Hematopoietic multipotent progenitor cell treated with erythropoietin and hydrocortisone succinate and interleukin-3 and kit ligand, for 4 days (in vitro differentiated cells): ENCODE measurements around the gene CDH4.
"Not testable (repeated sequence)": the region's sequence is repeated elsewhere in the genome, so short reads cannot be mapped to it uniquely, and the experiment has no call there.

Experiments used
- DNase-seq: peaks from one replicate; pipeline ENCODE4 v3.0.0-alpha.2; 2015

The CDH4 gene

DNA sequence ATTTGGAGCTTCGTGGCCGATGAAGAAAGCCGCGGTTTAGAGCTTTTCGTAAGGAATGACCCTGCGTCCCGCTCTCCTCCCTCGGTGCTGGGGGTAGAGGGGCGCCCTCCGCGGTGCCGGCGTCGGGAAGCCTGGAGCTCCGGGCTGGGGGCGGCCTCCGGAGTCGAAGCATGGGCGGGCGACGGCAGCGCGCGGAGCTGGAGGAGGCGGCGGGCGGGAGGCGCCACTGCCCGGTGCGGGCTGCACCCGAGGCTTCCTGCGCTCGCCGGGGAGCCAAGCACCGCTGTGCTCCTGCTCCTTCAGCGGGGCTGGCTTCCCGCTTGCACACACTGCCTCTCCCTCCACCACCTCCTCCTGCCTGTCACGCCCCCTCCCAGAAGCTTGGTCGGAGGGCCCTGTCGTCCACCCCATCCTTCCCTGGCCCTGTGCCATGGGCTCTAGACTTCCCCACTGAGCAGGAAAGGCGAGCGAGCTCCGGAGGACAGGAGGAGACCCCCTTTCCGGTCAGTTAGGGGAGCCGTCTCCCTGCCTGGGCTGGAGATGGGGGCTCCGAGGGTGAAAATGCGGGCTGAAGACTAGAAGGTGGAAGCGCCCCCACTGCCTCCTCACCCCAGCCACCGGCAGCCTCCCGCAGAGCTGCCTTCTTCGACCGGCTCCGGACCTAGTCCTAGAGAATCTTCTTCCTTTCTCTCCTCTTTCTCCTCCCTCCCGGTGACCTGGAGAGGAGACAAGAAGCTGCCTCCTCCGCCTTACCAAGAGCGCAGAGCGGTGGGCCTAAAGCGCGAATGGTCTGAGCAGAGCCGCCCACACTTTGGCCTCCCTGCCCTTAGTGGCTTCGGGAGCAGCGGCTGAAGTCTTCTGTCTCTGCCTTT, 1.8 kb downstream of the CDH4 start:
- peak; percentile 20 for DNase-seq

DNA sequence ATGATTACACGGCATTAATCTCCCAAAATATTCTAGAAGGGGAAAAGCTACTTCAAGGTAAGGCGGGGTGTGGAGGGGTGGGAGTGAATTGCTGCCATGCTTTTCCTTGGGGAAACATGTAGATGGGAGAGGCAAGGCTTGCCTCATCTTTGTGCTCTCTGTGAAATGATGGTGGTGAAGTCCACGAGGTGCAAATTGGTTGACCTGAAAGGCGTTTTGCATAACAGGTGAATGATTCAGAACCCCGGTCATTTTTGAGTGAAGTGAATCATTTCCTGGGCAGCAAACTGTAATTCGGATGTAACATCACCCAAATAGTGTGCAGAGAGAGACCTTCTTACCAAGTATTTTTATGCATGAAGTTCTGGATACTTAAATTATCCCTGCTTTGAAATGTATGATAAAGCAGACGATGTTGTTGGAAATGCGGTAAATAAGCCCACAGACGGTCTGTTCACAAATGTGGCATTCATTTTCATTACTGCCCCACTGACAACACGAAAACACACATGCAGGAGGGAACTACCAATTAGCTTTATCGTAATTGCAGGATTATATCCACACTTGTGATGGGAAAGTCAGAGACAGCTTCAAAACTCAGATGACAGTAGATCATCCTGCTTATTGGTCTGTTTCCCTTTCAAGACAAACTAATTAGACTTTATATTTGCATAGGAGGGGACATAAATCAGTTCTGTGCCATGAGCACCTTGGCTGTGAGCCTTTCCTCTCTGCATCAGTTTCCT, 3.0 kb downstream of the CDH4 start:
- no peak for DNase-seq

- no peak for DNase-seq
Observed at GRCh38 chr20:61256365-61256764, 4.3 kb downstream of the CDH4 start.

- DNase-seq: peak; percentile 31
Observed at GRCh38 chr20:61256824-61257223, 4.8 kb downstream of the CDH4 start.

DNA sequence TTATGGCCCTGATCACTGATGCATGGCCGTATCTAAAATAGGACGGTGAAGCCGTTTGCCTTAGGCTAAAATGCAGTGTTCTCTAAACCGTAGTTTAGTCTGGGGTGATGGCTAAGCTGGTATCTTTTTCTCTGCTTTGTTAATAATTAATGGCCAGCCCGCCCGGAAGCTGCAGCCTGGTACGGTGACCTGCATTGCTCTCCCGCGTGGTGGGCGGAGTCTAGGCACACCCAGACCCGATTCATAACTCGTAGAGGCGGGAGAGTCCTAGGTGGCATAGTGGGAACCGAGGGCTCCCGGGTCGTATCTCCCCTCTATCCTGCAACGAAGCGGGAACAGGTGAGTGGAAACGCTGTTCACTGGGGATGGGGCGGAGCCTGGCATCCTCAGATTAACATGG, 5.5 kb downstream of the CDH4 start:
- no peak for DNase-seq

DNA sequence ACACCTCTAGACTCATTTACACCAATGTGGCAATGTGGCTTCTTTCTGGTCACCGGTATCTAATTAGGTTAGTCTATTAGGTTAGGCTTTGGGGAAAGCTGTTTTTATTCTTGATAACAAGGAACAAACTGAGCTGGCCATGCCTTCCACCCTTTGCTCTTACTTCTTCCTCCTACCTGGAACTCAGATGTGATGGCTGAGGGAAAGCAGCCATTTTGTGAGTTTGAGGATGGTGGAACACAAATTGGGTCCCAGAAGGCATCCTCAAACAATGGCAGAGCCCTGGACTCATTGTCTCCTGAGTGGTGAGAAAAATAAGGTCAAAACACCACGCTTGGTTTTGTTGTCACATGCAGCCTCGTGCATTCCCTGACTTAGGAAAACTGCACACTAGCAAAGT, 7.7 kb downstream of the CDH4 start:
- DNase-seq: no peak

GRCh38 chr20:61260905-61261304, 8.8 kb downstream of the CDH4 start:
- no peak for DNase-seq

DNA sequence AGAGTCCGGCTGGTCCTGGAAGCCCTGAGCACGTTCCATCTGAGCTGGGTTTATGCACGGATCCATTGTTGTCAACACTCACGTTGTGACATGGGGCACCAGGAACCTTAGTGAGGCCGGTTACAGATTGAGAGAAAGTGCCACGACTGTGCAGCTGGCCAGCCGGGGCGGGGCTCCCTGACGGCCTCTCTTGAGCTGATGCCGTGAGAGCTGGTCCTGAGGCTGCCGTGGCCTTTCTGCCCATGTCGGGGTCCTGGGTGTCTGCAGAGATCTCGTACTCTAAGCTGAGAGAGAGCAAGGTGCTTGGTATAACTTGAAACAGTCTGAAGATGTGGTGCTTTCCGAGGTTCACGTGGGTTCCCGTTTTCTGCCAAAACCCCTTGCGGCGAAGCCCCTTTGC, 10.0 kb downstream of the CDH4 start:
- DNase-seq: no peak

DNA sequence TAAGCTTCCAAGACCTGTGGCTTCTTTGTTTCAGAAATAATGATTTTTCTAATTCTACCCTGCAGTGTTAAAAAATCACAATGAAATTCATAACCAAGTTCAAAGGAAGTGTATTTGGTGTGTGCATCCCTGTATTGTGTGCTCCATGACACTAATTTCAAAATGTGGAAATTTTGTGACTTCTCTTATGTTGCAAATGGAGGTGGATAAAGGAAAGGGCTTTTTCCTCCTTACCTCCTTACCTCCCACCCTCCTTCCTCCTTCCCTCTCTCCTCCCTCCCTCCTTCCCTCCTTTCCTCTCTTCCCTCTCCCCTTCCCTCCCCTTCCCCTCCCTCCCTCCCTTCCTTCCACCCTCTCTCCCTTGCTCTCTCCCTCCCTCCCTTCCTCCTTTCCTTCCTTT, 10.5 kb downstream of the CDH4 start:
- DNase-seq: no peak

DNA sequence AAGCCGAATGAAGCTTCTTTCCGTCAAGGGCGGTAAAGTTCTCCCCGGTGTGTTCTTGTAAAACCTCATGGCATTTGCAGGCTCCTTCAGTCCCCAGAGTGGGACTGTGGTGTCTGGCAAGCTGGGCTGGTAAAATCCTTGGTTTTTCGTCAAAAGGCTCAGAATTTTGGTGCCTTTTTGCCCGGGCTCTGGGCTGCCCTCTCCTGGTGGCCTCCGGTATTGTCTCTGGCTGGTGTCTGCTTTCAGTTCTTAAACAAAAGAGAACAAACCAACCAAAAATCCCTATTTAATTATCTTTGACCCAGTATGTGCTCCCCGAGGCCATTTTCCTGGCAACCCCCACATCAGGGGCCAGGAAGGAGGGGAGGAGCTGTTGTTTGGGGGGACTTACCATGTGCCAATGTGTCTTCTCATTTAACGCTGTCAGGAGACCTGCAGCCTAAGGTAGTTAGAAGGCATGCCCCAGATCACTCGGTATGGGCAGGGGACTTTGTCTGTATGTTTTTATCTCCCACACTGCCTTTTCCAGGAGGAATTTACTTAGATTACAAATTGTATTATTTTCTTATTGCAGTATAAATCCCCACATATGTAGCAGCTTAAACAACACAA, 11.1 kb downstream of the CDH4 start:
- peak; percentile 47 for DNase-seq

DNA sequence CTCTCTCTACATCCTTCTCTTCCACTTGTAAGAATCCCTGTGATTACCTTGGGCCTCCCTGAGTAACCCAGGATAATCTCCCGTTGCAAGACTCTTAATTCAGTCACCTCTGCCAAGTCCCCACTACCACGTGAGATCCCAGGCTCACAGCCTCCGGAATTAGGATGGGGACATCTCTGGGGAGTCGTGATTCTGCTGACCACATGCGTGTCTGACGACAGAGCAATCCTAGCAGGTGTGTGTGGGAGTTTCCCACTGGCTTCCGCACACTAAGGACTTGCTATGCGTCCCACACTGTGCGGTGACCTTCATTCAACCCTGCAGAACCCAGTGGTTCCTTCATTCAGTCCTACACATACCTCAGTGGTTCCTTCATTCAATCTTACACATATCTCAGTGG, 11.9 kb downstream of the CDH4 start:
- no peak for DNase-seq

DNA sequence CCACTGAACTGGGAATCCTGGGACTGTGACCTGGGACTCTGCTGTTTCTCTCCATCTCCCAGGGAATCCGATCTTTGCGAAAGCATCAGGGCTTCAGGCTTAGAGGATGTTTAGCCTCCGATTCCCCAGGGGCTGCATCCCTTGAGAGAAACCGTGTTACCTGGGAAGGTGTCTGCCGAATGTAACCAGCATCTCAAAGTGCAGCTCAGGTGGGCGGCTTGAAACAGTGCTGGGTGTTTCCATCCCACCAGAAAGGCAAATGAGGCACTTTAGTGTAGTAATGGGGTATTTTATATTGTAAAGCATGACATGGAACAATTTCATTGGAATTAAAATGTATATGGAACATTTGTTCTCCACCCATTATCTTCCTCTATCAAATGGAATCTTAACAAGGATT, 15.2 kb downstream of the CDH4 start:
- no peak for DNase-seq

GRCh38 chr20:61268024-61268423, 16.0 kb downstream of the CDH4 start:
- no peak for DNase-seq

GRCh38 chr20:61271312-61272231, 19.5 kb downstream of the CDH4 start:
- DNase-seq: no peak

DNA sequence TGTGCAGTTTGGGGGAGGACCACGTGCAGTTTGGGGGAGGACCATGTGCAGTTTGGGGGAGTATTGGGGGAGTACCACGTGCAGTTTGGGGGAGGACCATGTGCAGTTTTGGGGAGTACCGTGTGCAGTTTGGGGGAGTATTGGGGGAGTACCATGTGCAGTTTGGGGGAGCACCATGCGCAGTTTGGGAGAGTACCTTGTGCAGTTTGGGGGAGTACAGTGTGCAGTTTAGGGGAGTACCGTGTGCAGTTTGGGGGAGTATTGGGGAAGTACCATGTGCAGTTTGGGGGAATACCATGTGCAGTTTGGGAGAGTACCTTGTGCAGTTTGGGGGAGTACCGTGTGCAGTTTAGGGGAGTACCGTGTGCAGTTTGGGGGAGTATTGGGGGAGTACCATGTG, 21.0 kb downstream of the CDH4 start:
- DNase-seq: not testable (repeated sequence)

DNA sequence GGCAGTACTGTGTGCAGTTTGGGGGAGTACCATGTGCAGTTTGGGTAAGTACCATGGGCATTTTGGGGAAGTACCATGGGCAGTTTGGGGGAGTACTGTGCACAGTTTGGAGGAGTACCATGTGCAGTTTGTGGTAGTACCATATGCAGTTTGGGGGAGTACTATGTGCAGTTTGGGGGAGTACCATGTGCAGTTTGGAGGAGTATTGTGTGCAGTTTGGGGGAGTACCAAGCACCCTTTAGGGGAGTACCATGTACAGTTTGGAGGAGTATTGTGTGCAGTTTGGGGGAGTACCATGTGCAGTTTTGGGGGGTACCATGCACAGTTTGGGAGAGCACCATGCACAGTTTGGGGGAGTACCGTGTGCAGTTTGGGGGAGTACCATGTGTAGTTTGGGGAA, 21.6 kb downstream of the CDH4 start:
- not testable (repeated sequence) for DNase-seq

DNA sequence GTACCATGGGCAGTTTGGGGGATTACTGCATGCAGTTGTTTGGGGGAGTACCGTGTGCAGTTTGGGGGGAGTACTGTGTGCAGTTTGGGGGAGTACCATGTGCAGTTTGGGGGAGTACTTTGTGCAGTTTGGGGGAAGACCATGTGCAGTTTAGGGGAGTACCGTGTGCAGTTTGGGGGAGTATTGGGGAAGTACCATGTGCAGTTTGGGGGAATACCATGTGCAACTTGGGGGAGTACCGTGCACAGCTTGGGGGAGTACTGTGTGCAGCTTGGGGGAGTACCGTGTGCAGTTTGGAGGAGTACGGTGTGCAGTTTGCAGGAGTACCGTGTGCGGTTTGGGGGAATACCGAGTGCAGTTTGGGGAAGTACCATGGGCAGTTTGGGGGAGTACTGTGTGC, 22.3 kb downstream of the CDH4 start:
- no peak for DNase-seq

DNA sequence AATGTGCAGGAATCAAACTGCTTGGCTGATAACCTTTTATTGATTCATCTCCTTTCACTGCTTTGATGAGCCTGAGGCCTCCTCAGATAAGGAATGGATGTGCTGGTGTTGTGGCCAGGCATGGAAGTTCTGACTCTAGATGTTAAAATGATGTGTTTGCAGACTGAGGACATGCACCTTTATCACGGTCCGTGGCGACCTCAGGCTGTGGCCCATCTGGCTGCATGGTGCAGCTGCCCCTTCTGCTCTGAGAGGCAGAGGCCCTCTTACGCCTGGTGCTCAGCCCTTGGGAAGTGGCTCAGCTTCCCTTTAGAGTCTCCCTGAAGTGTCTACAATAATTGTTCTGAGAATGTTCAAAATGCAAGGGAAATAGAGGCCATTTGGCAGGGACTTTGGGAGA, 26.2 kb downstream of the CDH4 start:
- DNase-seq: no peak

DNA sequence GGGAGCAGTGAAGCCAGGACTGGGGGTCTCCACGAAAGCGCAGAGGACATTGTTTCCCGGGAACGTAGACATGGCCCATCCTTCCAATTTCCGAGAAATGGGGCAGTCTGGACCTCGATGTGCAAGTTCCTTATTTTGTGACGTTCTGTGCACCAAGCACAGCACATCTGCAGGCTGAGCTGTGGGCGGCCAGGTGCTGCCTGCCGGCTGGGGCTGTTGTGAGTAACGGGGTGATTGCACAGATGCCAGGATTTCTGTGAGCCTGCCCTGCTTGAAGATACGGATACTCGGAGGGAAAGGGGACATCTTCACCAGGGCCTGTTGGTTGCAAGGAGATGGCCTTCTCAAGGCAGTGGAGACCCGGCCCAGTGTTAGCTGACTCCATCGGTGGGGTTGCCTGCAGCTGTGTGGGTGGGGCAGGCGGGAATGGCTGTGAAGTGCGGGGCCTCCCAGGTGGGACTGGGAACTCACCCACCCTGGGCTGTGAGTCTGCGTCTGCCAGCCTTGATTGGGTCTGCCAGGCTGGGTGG, 27.6 kb downstream of the CDH4 start:
- no peak for DNase-seq

GRCh38 chr20:61280217-61280980, 28.3 kb downstream of the CDH4 start:
- no peak for DNase-seq

DNA sequence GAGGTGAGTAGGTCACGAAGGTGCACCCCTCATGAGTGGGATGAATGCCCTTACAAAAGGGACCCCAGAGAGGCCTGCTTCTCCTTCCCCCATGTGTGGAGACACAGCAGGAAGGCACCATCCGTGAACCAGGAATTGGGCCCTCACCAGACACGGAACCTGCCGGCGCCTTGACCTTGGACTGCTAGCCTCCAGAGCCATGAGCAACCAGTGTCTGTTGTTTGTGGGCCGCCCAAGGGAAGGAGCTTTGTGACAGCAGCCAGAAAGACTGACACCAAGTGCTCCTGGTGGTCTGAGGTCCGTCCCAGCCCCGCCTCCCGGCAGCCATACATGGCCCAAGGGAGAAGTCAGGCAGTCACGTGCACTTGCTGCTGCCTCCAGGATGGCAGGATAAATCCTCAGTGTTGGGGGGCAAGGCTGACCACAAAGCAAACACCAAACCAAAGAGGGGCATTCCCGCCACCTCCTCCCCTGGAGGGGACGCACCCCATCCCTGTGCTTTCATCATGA, 29.3 kb downstream of the CDH4 start:
- no peak for DNase-seq

DNA sequence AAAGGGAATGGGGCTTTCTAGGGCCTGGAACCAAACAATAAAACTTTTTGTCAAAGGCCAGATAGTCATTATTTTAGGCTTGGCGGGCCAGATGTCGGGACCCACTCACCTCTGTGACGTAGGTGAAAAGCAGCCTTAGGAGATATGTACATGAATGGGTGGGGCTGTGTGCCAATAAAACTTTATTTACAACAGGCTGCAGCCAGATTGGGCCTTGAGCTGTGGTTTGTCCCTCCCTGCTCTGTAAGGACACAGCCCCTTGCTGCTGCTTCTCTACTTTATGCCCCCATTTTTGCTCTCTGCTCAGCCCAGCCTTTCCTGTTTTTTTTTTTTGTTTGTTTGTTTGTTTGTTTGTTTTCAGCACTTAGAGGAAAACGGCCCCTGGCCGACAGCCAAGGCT, 32.7 kb downstream of the CDH4 start:
- no peak for DNase-seq
